ENCODE results near the gene SSTR3.

The SSTR3 gene

DNA sequence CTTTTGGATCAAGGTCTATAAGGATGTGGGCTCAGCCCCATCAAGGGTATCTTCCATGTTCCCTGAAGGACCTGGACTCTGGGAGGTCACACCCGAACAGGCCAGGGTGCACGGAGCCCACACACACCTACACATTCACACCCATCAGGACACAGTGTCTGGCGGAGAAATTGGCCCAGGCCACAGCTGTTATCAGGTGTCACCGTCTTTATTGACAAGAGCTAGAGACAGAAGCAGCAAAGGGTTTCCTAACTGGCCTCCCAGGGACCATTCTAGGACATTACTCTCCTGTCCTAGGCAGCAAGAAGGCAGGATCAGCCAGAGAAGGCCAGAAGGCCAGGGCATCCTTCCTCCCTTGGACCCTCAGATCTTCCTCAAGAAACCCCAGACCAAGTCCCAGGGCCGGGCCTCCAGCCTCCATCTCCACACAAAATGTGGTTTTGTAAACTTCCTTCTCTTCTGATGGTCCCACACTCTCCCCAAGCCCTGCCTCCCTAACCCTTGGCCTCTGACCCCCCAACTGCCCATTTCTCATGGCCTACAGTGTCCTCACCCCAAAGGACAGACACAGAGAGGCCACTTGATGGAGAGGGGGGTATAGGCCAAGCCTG, 8.1 kb downstream of the SSTR3 start:
- Histone ChIP-seq H3K4me3 (ENCODE audit: insufficient read depth, low read length, poor library complexity, severe bottlenecking) (no peak overlapping the region), H2AFZ (ENCODE audit: low read depth, low read length, severe bottlenecking) (no peak overlapping the region), H3F3A (ENCODE audit: insufficient read depth) (no peaks in the 10 kb centered on the region), H3K9ac (ENCODE audit: low read length) (no peak overlapping the region), H3K36me3 (ENCODE audit: low read length) (no peaks in the 10 kb centered on the region), H3K9me2 (replicated peaks; ENCODE audit: insufficient read depth, low read length) (no peaks in the 10 kb centered on the region), H3K27ac (ENCODE audit: low read depth, low read length) (no peak overlapping the region), H3K27me3 (ENCODE audit: low read length) (no peaks in the 10 kb centered on the region), H3K9me3 (ENCODE audit: insufficient read depth, low read length) (no peaks in the 10 kb centered on the region), H4K20me1 (ENCODE audit: low read depth, low read length) (no peaks in the 10 kb centered on the region), H3K4me2 (ENCODE audit: low read depth, low read length, poor library complexity, severe bottlenecking) (no peak overlapping the region), H3K79me2 (ENCODE audit: insufficient read depth, low read length) (no peaks in the 10 kb centered on the region)
- TF ChIP-seq EZH2phosphoT487 (conservative IDR thresholded peaks at IDR 0.05; ENCODE audit: low read length), result no peak
- TF ChIP-seq, protein P1, sequence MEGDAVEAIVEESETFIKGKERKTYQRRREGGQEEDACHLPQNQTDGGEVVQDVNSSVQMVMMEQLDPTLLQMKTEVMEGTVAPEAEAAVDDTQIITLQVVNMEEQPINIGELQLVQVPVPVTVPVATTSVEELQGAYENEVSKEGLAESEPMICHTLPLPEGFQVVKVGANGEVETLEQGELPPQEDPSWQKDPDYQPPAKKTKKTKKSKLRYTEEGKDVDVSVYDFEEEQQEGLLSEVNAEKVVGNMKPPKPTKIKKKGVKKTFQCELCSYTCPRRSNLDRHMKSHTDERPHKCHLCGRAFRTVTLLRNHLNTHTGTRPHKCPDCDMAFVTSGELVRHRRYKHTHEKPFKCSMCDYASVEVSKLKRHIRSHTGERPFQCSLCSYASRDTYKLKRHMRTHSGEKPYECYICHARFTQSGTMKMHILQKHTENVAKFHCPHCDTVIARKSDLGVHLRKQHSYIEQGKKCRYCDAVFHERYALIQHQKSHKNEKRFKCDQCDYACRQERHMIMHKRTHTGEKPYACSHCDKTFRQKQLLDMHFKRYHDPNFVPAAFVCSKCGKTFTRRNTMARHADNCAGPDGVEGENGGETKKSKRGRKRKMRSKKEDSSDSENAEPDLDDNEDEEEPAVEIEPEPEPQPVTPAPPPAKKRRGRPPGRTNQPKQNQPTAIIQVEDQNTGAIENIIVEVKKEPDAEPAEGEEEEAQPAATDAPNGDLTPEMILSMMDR (IDR thresholded peaks at IDR 0.05; ENCODE audit: insufficient read depth, low read length, poor library complexity, severe bottlenecking), result no peak

GRCh38 chr22:37203354-37204044, 8.8 kb downstream of the SSTR3 start:
- TF ChIP-seq, protein P1 (IDR thresholded peaks at IDR 0.05; ENCODE audit: insufficient read depth, low read length, poor library complexity, severe bottlenecking), result no peak
- no peak for TF ChIP-seq EZH2phosphoT487 (conservative IDR thresholded peaks at IDR 0.05; ENCODE audit: low read length)

GRCh38 chr22:37202716-37203115, 9.6 kb downstream of the SSTR3 start:
- Histone ChIP-seq H3K27ac (ENCODE audit: low read depth, low read length) (no peak overlapping the region), H3K9me2 (replicated peaks; ENCODE audit: insufficient read depth, low read length) (no peaks in the 10 kb centered on the region), H4K20me1 (ENCODE audit: low read depth, low read length) (no peaks in the 10 kb centered on the region), H3K36me3 (ENCODE audit: low read length) (no peaks in the 10 kb centered on the region), H3K9ac (ENCODE audit: low read length) (no peak overlapping the region), H3F3A (ENCODE audit: insufficient read depth) (no peaks in the 10 kb centered on the region), H3K4me2 (ENCODE audit: low read depth, low read length, poor library complexity, severe bottlenecking) (no peak overlapping the region), H3K27me3 (ENCODE audit: low read length) (no peaks in the 10 kb centered on the region), H3K4me3 (ENCODE audit: insufficient read depth, low read length, poor library complexity, severe bottlenecking) (no peak overlapping the region), H3K79me2 (ENCODE audit: insufficient read depth, low read length) (no peaks in the 10 kb centered on the region), H3K9me3 (ENCODE audit: insufficient read depth, low read length) (no peaks in the 10 kb centered on the region), H2AFZ (ENCODE audit: low read depth, low read length, severe bottlenecking) (no peak overlapping the region)
- TF ChIP-seq EZH2phosphoT487 (conservative IDR thresholded peaks at IDR 0.05; ENCODE audit: low read length), result no peak
- TF ChIP-seq, protein P1 (IDR thresholded peaks at IDR 0.05; ENCODE audit: insufficient read depth, low read length, poor library complexity, severe bottlenecking), result no peak

More at GRCh38 chr22:37203354-37204044, 8.8 kb downstream of the SSTR3 start:
- Histone ChIP-seq H3K27me3 (ENCODE audit: low read length) (no peaks in the 10 kb centered on the region), H2AFZ (ENCODE audit: low read depth, low read length, severe bottlenecking) (no peak overlapping the region), H3F3A (ENCODE audit: insufficient read depth) (no peaks in the 10 kb centered on the region), H3K9ac (ENCODE audit: low read length) (no peak overlapping the region), H3K4me2 (ENCODE audit: low read depth, low read length, poor library complexity, severe bottlenecking) (no peak overlapping the region), H3K27ac (ENCODE audit: low read depth, low read length) (no peak overlapping the region), H3K36me3 (ENCODE audit: low read length) (no peaks in the 10 kb centered on the region), H3K9me2 (replicated peaks; ENCODE audit: insufficient read depth, low read length) (no peaks in the 10 kb centered on the region), H3K4me3 (ENCODE audit: insufficient read depth, low read length, poor library complexity, severe bottlenecking) (no peak overlapping the region), H4K20me1 (ENCODE audit: low read depth, low read length) (no peaks in the 10 kb centered on the region), H3K79me2 (ENCODE audit: insufficient read depth, low read length) (no peaks in the 10 kb centered on the region), H3K9me3 (ENCODE audit: insufficient read depth, low read length) (no peaks in the 10 kb centered on the region)
